IMR-90 (cell line): ENCODE data around the gene GYG2. TPM values are rescaled to one million over a fixed set of nuclear protein-coding genes. Genes with fewer than 3 reads are reported as not detected.

Source experiments
- ATAC-seq: fragments of 200-7000 bp; cut with Tn5 transposase; 2 replicates; pipeline ENCODE4 v1.9.1; 2020; ENCODE audit warnings: low read depth, mild to moderate bottlenecking, moderate library complexity
- BruUV-seq: library from RNA; stranded (reverse); fragments of 400-500 nt; replicated peaks from 2 replicates; lab custom pipeline; 2021; lab: Mats Ljungman, UMichigan
- CTCF ChIA-PET: fragments of 300-600 bp; formaldehyde crosslinking; extraction: SDS; loops from one replicate; lab custom pipeline; 2021; ENCODE audit warnings: antibody characterized with exemption; lab: Yijun Ruan, JAX
- POLR2A ChIA-PET: fragments of 300-600 bp; sonication (Branson Sonifier 250); formaldehyde crosslinking; loops from one replicate; lab custom pipeline; 2022; ENCODE audit warnings: antibody characterized with exemption; ENCODE audit not compliant: unreplicated experiment; lab: Charles Lee
- DNase-seq: peaks from one replicate; pipeline ENCODE4 v3.0.0; 2013
- H2AFZ ChIP-seq: replicated peaks from 2 replicates; pipeline ENCODE3; 2013; ENCODE audit warnings: low read length, mild to moderate bottlenecking; ENCODE audit not compliant: poor library complexity
- H2AK5ac ChIP-seq: 2 replicates; pipeline ENCODE4 v1.6.1; 2013; ENCODE audit warnings: low read depth, low read length, inconsistent platforms
- H2AK9ac ChIP-seq: replicated peaks from 2 replicates; pipeline ENCODE3; 2013; ENCODE audit warnings: mild to moderate bottlenecking, low read depth, low read length, moderate library complexity; ENCODE audit not compliant: poor library complexity
- H2BK120ac ChIP-seq: 2 replicates; pipeline ENCODE4 v1.6.1; 2013; ENCODE audit warnings: low read depth, low read length, inconsistent platforms
- H2BK15ac ChIP-seq: 3 replicates; pipeline ENCODE4 v1.6.1; 2013; ENCODE audit warnings: low read depth, low read length, inconsistent platforms
- H2BK20ac ChIP-seq: 2 replicates; pipeline ENCODE4 v1.6.1; 2013; ENCODE audit warnings: low read depth, mild to moderate bottlenecking, inconsistent platforms, low read length, moderate library complexity
- H2BK5ac ChIP-seq: 2 replicates; pipeline ENCODE4 v1.6.1; 2013; ENCODE audit warnings: mild to moderate bottlenecking, low read depth, low read length, inconsistent platforms; ENCODE audit not compliant: poor library complexity, severe bottlenecking
- H3K14ac ChIP-seq: replicated peaks from 2 replicates; pipeline ENCODE4 v1.6.1; 2013; ENCODE audit warnings: low read depth, low read length, inconsistent platforms
- H3K18ac ChIP-seq: 2 replicates; pipeline ENCODE4 v1.6.1; 2013; ENCODE audit warnings: low read depth, low read length, control low read depth
- H3K23ac ChIP-seq: 2 replicates; pipeline ENCODE4 v1.6.1; 2013; ENCODE audit warnings: low read depth, low read length, inconsistent platforms
- H3K27ac ChIP-seq: 2 replicates; pipeline ENCODE4 v1.5.1; 2013; ENCODE audit warnings: mild to moderate bottlenecking, control low read depth, low read length; ENCODE audit not compliant: insufficient read depth
- H3K27me3 ChIP-seq: 2 replicates; pipeline ENCODE4 v1.6.1; 2013; ENCODE audit warnings: low read length; ENCODE audit not compliant: control insufficient read depth, insufficient read depth
- H3K36me3 ChIP-seq: 2 replicates; pipeline ENCODE4 v1.6.1; 2013; ENCODE audit warnings: low read length, mixed read lengths; ENCODE audit not compliant: control insufficient read depth, insufficient read depth
- H3K4ac ChIP-seq: 2 replicates; pipeline ENCODE4 v1.6.1; 2013; ENCODE audit warnings: low read depth, low read length, inconsistent platforms
- H3K4me1 ChIP-seq: 2 replicates; pipeline ENCODE4 v1.6.1; 2013; ENCODE audit warnings: low read length, mixed read lengths; ENCODE audit not compliant: control insufficient read depth, insufficient read depth
- H3K4me2 ChIP-seq: 2 replicates; pipeline ENCODE4 v1.6.1; 2013; ENCODE audit warnings: low read depth, mild to moderate bottlenecking, control low read depth, low read length, moderate library complexity
- H3K4me3 ChIP-seq: 2 replicates; pipeline ENCODE4 v1.5.1; 2013; ENCODE audit warnings: low read depth, mild to moderate bottlenecking, control low read depth, low read length, moderate library complexity; ENCODE audit not compliant: insufficient read depth
- H3K56ac ChIP-seq: 2 replicates; pipeline ENCODE4 v1.6.1; 2013; ENCODE audit warnings: low read length, inconsistent platforms; ENCODE audit not compliant: insufficient read depth; ENCODE audit errors: extremely low read depth
- H3K79me1 ChIP-seq, 2 experiments: 2 replicates each; pipeline ENCODE4 v1.6.1; 2013; ENCODE audit warnings: low read length in 2 of 2, inconsistent platforms in 1 of 2, low read depth in 1 of 2
- H3K9ac ChIP-seq: 2 replicates; pipeline ENCODE4 v1.6.1; 2013; ENCODE audit warnings: low read depth, low read length, control low read depth
- H3K9me1 ChIP-seq: 2 replicates; pipeline ENCODE4 v1.6.1; 2013; ENCODE audit warnings: low read length, inconsistent platforms; ENCODE audit not compliant: insufficient read depth
- H3K9me3 ChIP-seq: 2 replicates; pipeline ENCODE4 v1.6.1; 2013; ENCODE audit warnings: low read length; ENCODE audit not compliant: control insufficient read depth, insufficient read depth
- H4K20me1 ChIP-seq: 2 replicates; pipeline ENCODE4 v1.6.1; 2013; ENCODE audit warnings: low read length, inconsistent platforms; ENCODE audit not compliant: insufficient read depth
- H4K5ac ChIP-seq: 2 replicates; pipeline ENCODE4 v1.6.1; 2013; ENCODE audit warnings: mild to moderate bottlenecking, low read depth, low read length, control low read depth
- H4K8ac ChIP-seq, 2 experiments: 2 replicates each; pipeline ENCODE4 v1.6.1; 2013; ENCODE audit warnings: low read depth in 2 of 2, low read length in 2 of 2, control low read depth in 1 of 2, inconsistent platforms in 1 of 2
- H4K91ac ChIP-seq: 2 replicates; pipeline ENCODE4 v1.6.1; 2013; ENCODE audit warnings: low read depth, low read length, inconsistent platforms; ENCODE audit not compliant: insufficient read depth
- BHLHE40 ChIP-seq: fragments of 150-350 bp; IDR thresholded peaks from 2 replicates; pipeline ENCODE4 v1.6.1; 2016; ENCODE audit warnings: mild to moderate bottlenecking, low read depth, low read length
- CTCF ChIP-seq: conservative IDR thresholded peaks from 2 replicates; pipeline ENCODE4 v1.5.1; 2012; ENCODE audit warnings: mild to moderate bottlenecking, low read depth, low read length, improper control_type of control experiment
- MAZ ChIP-seq: IDR thresholded peaks from 2 replicates; pipeline ENCODE4 v1.6.1; 2012; ENCODE audit warnings: low read depth, mild to moderate bottlenecking, low read length, improper control_type of control experiment, moderate library complexity, borderline replicate concordance
- RFX5 ChIP-seq: IDR thresholded peaks from 2 replicates; pipeline ENCODE4 v1.8.0; 2012; ENCODE audit warnings: low read depth, mild to moderate bottlenecking, low read length, moderate library complexity
- WGBS, 2 experiments: methylation state at CpG; one replicate each; pipeline versions ENCODE4 v1.1.5 to v1.1.7; 2013; ENCODE audit warnings: missing lambda C conversion rate in 2 of 2; ENCODE audit not compliant: insufficient read length in 1 of 2; ENCODE audit errors: extremely low coverage in 2 of 2; 5-methylcytosine and 5-hydroxymethylcytosine counted together
- dilution Hi-C: fragments of 300-500 bp; cut with HindIII; formaldehyde crosslinking; loops from one replicate; pipeline ENCODE4 v1.14.3; 2018; ENCODE audit warnings: low sequenced_read_pairs; ENCODE audit not compliant: unreplicated experiment
- in situ Hi-C: fragments of 300-500 bp; cut with MboI; formaldehyde crosslinking; loops from 3 replicates; pipeline ENCODE4 v1.14.3; 2019; ENCODE audit warnings: low sequenced_read_pairs, inconsistent platforms, mixed read lengths
- intact Hi-C: fragments of 100-400 bp; cut with micrococcal nuclease; formaldehyde crosslinking; loops from 2 replicates; pipeline ENCODE4 v1.10.0; 2022
- polyA plus RNA-seq, 3 experiments: library from polyadenylated mRNA; depleted of rRNA; stranded (reverse); fragments of >200 nt; gene quantifications; 2 replicates each; pipeline ENCODE4 v1.2.3, GENCODE V29; 2012; ENCODE audit warnings: low replicate concordance in 1 of 3
- total RNA-seq: library from RNA; depleted of rRNA; stranded (reverse); fragments of >200 nt; gene quantifications from 2 replicates; pipeline ENCODE4 v1.2.3, GENCODE V29; 2012

The GYG2 gene
- total and polyA plus RNA-seq, 2 of the 4 experiments (the other 2 are of a cell fraction), result 9.6 to 13.1 TPM

GRCh38 chrX:2784026-2784425 is 44.7 kb upstream of the GYG2 start:
- ChIA-PET CTCF (no interaction called here), POLR2A (no interaction called here)
- H3K56ac ChIP-seq, result no peak overlapping the region
- H2AK9ac ChIP-seq, result no peak overlapping the region
- H4K20me1 ChIP-seq, result no peaks in the 10 kb centered on the region
- H2BK20ac ChIP-seq, result no peak overlapping the region
- no peak overlapping the region for H2AK5ac ChIP-seq
- in situ Hi-C loops (no loop called here), dilution Hi-C loops (no loop called here), intact Hi-C loops (no loop called here)
- H3K4me2 ChIP-seq, result no peak overlapping the region
- BruUV-seq, result no TSS peak
- H3K18ac ChIP-seq, result no peak overlapping the region
- H3K9me1 ChIP-seq, result no peaks in the 10 kb centered on the region
- no peak overlapping the region for H3K4me3 ChIP-seq
- H3K9me3 ChIP-seq, result no peaks in the 10 kb centered on the region
- no peak overlapping the region for H2BK120ac ChIP-seq
- ATAC-seq, result no peak
- H4K5ac ChIP-seq, result no peak overlapping the region
- no peak overlapping the region for H2AFZ ChIP-seq
- TF ChIP-seq MAZ (no peak), BHLHE40 (no peak), CTCF (no peak), RFX5 (no peak)
- H3K27ac ChIP-seq, result no peak overlapping the region
- WGBS, 2 experiments, result no CpG with 5 or more reads among the region's 6 CpGs
- no peak overlapping the region for H4K8ac ChIP-seq
- no peak for DNase-seq
- no peak overlapping the region for H3K4ac ChIP-seq
- H3K36me3 ChIP-seq, result no peaks in the 10 kb centered on the region
- no peak overlapping the region for H3K14ac ChIP-seq
- H4K91ac ChIP-seq, result no peak overlapping the region
- no peak overlapping the region for H2BK5ac ChIP-seq
- no peaks in the 10 kb centered on the region for H3K4me1 ChIP-seq
- H2BK15ac ChIP-seq, result no peak overlapping the region
- no peaks in the 10 kb centered on the region for H3K79me1 ChIP-seq
- no peak overlapping the region for H3K23ac ChIP-seq
- no peak overlapping the region for H3K9ac ChIP-seq
- H3K27me3 ChIP-seq, result peaks cover 5% of the 10 kb centered on the region; the same call in 1 of the 2 replicates
